Cardiac muscle cell (in vitro differentiated cells and primary cell): ENCODE data around the gene MAP4K3. TPM values are rescaled to one million over a fixed set of nuclear protein-coding genes. Genes with fewer than 3 reads are reported as not detected.

ENCODE experiments used
- DNase-seq, 2 donors: peaks; one replicate each; pipeline versions ENCODE4 v3.0.0 to v3.0.0-alpha.2; 2010 to 2017; ENCODE audit warnings: low read depth in 1 of 2, low spot score in 1 of 2
- H3K27ac ChIP-seq: fragments of 200-600 bp; sonication (generic); 2 replicates; pipeline ENCODE4 v1.5.1; 2016
- H3K27me3 ChIP-seq: fragments of 200-600 bp; sonication (generic); 2 replicates; pipeline ENCODE4 v1.6.0; 2016; ENCODE audit warnings: control low read depth
- H3K36me3 ChIP-seq: fragments of 200-600 bp; sonication (generic); 2 replicates; pipeline ENCODE4 v1.5.1; 2016; ENCODE audit warnings: control low read depth
- H3K4me1 ChIP-seq: fragments of 200-600 bp; sonication (generic); 2 replicates; pipeline ENCODE4 v1.8.1; 2017; ENCODE audit warnings: low read depth, mild to moderate bottlenecking, mixed run types
- H3K4me3 ChIP-seq: fragments of 200-600 bp; sonication (generic); 2 replicates; pipeline ENCODE4 v1.5.1; 2016; ENCODE audit warnings: mild to moderate bottlenecking
- H3K9me3 ChIP-seq: fragments of 200-600 bp; sonication (generic); 2 replicates; pipeline ENCODE4 v1.5.1; 2017; ENCODE audit warnings: low read depth, mild to moderate bottlenecking, control low read depth
- polyA plus RNA-seq: library from polyadenylated mRNA; unstranded; fragments of >200 nt; fragmentation: Nextera tagmentation; extraction: Ambion mirVana; gene quantifications from 2 replicates; pipeline ENCODE4 v1.2.1, GENCODE V29; 2016
- total RNA-seq: library from RNA; depleted of rRNA; stranded (reverse); fragments of >200 nt; gene quantifications from 2 replicates; pipeline ENCODE4 v1.2.3, GENCODE V29; 2016
- TF ChIP-seq, protein P1 (sequence below): IDR thresholded peaks from 2 replicates; pipeline ENCODE4 v1.5.1; 2012; ENCODE audit warnings: low read depth, mild to moderate bottlenecking, low read length

Gene MAP4K3
- total and polyA plus RNA-seq, 2 experiments from 2014 or later: 34.6 to 56.7 TPM

DNA sequence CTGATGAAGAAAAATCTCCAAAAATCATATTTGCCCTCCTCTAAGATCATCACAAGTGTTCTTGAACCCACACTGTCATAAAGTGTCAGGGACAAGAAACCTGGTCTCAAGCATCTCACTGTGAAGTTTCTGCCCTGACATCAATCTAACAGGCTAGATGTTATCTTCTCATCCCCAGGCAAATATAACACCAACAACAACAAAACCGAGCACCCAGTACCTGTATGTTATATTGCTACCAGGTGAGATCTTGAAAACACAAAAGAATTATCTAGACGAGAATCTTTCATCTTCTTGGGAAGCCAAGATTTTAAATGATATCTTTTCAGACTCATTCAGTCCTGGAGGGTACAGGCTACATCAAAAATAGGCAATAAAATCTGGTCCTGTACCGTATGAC, 8.8 kb upstream of the MAP4K3 start:
- Histone ChIP-seq H3K4me3 (no peak overlapping the region), H3K27me3 (no peaks in the 10 kb centered on the region), H3K9me3 (no peaks in the 10 kb centered on the region), H3K27ac (no peak overlapping the region), H3K36me3 (no peaks in the 10 kb centered on the region), H3K4me1 (no peaks in the 10 kb centered on the region)
- TF ChIP-seq, protein P1, sequence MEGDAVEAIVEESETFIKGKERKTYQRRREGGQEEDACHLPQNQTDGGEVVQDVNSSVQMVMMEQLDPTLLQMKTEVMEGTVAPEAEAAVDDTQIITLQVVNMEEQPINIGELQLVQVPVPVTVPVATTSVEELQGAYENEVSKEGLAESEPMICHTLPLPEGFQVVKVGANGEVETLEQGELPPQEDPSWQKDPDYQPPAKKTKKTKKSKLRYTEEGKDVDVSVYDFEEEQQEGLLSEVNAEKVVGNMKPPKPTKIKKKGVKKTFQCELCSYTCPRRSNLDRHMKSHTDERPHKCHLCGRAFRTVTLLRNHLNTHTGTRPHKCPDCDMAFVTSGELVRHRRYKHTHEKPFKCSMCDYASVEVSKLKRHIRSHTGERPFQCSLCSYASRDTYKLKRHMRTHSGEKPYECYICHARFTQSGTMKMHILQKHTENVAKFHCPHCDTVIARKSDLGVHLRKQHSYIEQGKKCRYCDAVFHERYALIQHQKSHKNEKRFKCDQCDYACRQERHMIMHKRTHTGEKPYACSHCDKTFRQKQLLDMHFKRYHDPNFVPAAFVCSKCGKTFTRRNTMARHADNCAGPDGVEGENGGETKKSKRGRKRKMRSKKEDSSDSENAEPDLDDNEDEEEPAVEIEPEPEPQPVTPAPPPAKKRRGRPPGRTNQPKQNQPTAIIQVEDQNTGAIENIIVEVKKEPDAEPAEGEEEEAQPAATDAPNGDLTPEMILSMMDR: no peak
- no peak for DNase-seq

DNA sequence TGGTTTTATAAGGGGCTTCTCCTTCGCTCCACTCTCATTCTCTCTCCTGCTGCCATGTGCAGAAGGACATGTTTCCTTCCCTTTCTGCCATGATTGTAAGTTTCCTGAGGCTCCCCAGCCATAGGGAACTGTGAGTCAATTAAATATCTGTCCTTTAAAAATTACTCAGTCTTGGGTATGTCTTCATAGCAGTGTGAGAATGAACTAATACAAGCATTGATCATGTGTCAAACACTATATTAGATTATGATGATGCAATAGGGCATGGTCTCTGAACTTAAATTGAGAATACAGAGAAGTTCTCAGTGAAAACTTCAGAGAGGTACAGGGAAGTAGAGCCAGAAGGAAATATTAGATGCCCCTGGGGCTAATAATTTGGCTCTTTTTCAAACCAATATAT, 5.9 kb upstream of the MAP4K3 start:
- H3K36me3 ChIP-seq: no peaks in the 10 kb centered on the region
- H3K4me1 ChIP-seq: peaks cover 12% of the 10 kb centered on the region
- no peak overlapping the region for H3K27ac ChIP-seq
- TF ChIP-seq, protein P1: no peak
- no peaks in the 10 kb centered on the region for H3K9me3 ChIP-seq
- no peak for DNase-seq
- no peak overlapping the region for H3K4me3 ChIP-seq
- no peaks in the 10 kb centered on the region for H3K27me3 ChIP-seq

DNA sequence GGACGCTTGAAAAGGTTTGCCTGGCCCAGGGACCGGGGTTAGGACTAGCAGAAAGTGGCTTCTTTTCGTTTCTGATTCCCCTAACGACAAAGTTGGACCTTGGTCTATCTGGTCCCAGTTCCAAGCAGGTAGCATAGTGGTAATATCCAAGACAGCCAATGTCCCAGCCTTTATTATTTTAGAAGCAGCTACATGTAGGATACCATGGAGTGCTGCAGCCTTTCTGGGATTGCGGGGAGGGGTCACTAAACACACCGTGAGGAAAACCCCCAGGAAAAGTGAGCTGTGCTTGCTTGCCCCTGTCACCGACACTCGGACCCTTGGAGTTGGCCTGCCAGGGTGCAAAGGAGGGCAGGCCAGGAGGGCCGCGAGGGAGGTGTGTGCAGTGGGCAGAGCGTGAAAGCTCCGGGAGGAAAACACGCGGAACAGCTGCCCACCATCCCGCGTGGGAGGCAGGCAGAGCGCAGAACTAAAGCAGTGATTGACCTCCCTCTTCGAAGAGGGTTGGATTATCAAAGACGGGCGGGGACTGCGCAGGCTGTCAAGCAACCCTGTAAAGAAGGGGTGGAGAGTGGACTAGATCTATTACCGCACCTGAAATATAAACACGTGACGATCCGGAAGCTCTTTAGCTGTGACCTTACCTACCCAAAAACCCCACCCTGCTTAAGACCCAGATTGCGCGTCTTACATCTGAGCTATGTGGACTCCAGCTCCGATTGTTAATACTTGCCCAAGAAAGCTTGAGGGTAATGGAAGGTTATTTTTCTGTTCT, 624 bp upstream of the MAP4K3 start:
- Histone ChIP-seq H3K27ac (peak overlapping the region; percentile 99), H3K9me3 (no peaks in the 10 kb centered on the region), H3K4me1 (peaks cover 35% of the 10 kb centered on the region), H3K36me3 (no peaks in the 10 kb centered on the region), H3K27me3 (no peaks in the 10 kb centered on the region), H3K4me3 (peak overlapping the region; percentile 94)
- TF ChIP-seq, protein P1: no peak
- DNase-seq: peak in 1 of 2 donors; percentile 36

DNA sequence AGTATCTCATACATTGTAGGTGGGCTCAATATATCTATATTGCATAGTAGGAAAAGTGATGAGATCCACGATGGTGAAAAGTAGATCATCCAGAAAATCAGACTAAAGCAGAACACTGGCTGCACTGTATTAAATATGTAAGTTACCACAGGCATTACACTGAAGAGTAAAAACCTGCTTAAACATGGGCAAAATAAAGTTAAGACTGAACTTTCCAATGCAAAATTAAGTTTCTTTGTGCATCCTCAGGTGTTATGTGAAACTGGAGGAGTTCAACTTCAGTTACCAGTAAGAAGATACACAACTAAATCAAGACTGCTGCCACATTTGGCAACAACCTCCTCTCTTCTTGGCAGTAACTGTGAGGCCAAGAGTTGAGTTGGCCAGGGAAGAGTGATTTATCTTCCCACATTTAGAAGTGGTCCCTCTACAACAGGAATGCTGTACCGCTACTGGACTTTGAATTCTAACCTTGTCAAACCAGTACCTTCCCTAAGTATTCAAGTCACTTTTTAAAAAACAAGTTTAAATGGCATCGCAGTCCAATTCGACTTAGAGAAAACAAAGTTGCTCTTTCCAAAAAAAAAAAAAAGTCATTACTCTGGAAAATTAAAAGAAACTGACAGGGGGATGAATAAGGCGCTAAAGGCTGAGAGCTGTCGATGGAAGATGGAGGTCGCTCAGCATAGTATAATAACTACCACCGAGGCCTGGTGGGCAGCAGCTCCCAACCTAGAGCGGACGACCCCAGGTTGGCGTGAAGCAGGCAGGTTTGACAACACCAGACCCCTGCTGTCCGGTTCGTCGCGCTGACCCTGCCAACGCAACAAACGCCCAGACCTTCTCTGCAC, 1.1 kb downstream of the MAP4K3 start:
- Histone ChIP-seq H3K36me3 (no peaks in the 10 kb centered on the region), H3K27me3 (no peaks in the 10 kb centered on the region), H3K9me3 (no peaks in the 10 kb centered on the region), H3K27ac (peak overlapping the region; percentile 99), H3K4me1 (peaks cover 49% of the 10 kb centered on the region), H3K4me3 (peak overlapping the region; percentile 94)
- TF ChIP-seq, protein P1: no peak
- DNase-seq: peak; percentile 44 to 72

DNA sequence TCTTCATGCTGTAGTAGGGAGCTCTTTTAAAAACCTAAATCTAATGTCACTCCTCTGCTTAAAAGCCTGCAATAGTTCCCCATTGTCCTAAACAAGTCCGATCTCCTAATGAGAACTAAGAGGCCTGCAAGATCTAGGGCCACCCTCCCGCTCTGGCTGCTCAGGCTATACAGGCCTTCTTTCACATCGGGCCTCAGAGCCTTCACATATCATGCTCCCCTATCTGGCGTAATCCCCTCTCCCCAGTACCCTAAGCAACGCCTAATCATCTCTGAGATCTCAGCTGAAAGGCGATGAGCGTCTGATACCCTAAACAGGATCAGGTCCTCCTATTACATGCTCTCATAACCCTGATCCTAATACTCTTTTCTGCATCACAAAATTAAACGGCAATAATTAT, 1.9 kb downstream of the MAP4K3 start:
- no peaks in the 10 kb centered on the region for H3K36me3 ChIP-seq
- H3K4me3 ChIP-seq: peak overlapping the region; percentile 94
- H3K4me1 ChIP-seq: peaks cover 53% of the 10 kb centered on the region
- H3K9me3 ChIP-seq: no peaks in the 10 kb centered on the region
- H3K27ac ChIP-seq: peak overlapping the region; percentile 99
- DNase-seq: peak; percentile 28 to 38
- TF ChIP-seq, protein P1: no peak
- no peaks in the 10 kb centered on the region for H3K27me3 ChIP-seq
